NCI-H2227 (cell line): ENCODE measurements around the gene AGBL4.

Experiments
- DNase-seq: peaks from one replicate; lab custom pipeline; 2025; ENCODE audit not compliant: unreplicated experiment; lab: John Stamatoyannopoulos, UW

The AGBL4 gene

GRCh38 chr1:48740621-48741020 is 1283.1 kb downstream of the AGBL4 start:
- DNase-seq: no peak

GRCh38 chr1:48739091-48739490 is 1284.7 kb downstream of the AGBL4 start:
- DNase-seq: no peak

DNA sequence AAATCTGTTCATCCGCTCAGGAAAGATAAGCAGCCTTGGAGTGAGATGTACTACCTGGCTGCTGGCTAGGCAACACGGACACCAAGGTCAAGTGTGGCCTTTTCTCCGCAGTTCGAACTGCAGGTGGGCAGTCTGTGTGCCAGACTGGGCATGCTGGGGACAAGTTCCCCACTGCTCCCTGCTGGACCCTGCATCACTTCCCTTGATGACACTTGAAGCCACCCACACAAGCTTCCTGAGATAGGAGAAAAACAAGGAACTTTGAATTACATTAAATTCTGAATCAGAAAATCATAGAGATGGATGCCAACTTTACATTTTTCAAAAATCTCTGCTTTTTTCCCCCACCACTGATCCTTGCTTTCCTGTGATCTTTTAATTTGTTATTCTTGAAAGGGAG is 1285.4 kb downstream of the AGBL4 start:
- DNase-seq: no peak

GRCh38 chr1:48735796-48736195 is 1288.0 kb downstream of the AGBL4 start:
- no peak for DNase-seq

GRCh38 chr1:48730164-48730910 is 1293.4 kb downstream of the AGBL4 start:
- DNase-seq: no peak

DNA sequence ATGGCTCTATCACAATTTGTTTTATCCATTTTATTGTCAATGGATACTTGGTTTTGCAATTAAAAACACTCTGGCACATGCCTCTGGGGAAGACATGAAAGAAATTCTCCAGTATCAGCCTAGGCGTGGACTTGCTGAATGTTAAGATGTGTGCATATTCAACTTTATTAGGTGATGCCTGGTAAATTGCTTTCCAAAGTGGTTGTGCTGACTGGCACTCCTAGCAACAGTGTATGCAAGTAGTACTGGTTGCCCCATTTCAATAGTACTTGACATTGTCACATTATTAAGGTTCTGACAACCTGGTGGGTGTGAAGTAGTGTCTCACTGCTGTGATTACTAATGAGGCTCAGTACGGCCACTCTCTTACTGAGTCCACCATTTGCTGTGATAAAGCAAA is 1295.2 kb downstream of the AGBL4 start:
- no peak for DNase-seq

GRCh38 chr1:48726557-48727215 is 1297.1 kb downstream of the AGBL4 start:
- DNase-seq: no peak

DNA sequence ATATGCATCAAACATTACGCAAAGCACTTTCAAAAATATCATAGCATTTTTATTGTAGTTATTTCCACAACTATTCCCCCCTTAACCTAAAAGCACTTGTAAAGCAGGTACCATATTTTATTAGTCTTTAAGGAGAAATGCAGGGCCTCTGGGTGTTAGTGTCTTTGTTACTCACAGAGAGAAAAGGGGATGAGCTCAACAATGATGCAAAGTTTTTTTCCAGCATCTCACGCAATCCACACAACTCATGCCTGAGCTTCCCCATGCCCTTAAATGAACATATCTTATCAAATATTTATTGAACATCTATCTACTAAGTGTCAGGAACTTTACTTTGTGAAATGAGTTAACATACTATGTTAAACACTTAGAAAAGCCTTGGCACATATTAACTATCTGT is 1297.6 kb downstream of the AGBL4 start:
- DNase-seq: no peak

- DNase-seq: no peak
Measured at GRCh38 chr1:48725341-48726046, 1298.3 kb downstream of the AGBL4 start.

DNA sequence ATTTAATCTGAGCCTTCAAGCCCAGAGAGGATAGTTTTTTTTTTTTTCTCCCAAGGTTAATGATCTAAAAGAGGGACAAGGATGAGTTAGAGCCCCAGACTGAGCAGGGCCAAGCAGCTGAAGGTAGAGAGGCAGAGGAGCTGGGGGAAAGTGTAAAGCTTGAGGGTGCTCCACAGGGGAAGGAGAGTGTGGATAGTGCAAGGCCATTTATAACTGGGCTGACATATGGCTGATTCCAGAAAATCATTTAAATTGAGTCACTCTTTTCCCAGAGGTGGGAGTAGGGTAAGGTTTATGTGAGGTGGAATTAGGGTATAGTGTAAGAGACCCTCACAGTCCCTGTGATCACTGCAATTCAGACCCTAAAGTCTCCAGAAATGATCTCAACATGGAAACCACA is 1302.8 kb downstream of the AGBL4 start:
- DNase-seq: no peak

DNA sequence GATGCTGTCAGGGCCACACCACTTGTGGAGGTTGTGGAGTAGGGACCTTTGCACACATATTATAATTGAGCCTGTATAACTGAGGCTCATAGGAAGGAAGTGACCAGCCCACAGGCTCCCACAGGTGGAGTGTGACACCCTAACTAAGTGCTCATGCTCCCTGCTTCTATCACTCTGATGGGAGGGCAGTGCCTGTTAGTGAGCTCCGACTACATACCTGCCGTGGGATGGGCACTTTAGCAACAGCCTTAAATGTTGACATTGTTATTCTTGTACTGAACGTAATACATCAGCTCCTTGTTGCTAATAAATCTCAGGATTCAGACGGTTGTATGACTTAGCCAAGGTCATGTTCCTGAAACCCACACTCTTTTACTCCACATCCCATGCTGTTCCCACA is 1305.0 kb downstream of the AGBL4 start:
- DNase-seq: no peak

DNA sequence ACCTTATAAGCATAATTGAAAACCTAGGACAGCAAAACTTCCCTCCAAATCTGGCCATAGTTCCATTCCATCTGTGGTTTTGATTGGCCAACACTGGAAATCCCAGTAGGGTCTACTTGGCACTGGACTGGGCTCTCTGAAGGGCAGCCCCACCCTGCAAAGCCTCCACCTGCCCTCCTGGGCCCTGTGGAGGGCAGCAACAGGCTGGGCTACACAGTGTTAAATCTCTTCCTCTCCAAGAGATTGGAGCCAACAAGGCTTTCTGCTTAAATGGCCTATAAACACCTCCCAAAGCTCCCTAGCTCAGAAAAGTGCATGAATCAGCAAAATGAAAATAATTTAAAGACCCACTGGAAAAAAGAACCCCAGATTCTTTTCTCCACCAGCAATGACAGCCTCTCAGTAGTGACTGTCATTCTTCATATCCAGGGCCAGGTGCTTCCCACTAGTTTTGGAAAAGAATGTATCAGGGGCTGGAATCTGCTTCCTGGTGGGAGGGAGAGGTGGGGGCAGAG is 1305.6 kb downstream of the AGBL4 start:
- DNase-seq: no peak

DNA sequence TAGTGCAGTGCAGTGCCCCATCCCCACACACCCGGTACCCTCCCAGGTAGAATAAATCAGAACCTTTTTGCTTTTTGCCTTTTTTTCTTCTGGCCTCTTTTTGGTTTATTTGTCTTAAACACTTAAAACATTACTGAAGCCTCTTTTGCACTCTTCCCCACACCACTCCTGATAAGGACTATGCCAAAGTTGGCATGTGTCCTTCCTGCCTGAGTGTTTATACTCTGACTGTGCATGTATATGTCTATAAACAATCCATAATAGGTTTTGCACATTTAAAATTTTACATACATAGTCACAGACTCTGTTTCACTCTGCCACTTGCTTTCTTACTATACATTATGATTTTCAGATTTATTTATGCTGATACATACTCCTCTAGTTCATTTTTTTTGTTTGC is 1306.7 kb downstream of the AGBL4 start:
- DNase-seq: no peak

GRCh38 chr1:48715921-48716320 is 1307.8 kb downstream of the AGBL4 start:
- no peak for DNase-seq

DNA sequence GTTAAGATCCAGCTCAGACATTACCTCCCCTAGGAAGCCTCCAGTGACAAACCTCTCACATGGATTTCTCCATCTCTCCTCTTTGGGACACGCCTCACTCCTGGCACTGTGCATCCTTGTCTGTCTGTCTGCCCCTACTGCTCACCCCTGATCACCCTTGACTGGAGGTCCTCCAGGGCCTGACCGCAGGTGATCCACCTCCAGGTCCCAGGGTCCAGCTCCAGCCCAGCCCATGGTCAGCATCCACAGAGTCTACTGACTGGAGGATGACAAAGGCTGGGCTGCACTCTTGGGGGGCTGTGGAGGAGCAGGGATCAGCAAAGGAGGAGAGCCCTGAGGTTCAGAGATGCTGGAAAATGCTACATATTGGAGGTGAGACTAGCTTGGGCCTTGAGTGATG is 1312.8 kb downstream of the AGBL4 start:
- DNase-seq: no peak

DNA sequence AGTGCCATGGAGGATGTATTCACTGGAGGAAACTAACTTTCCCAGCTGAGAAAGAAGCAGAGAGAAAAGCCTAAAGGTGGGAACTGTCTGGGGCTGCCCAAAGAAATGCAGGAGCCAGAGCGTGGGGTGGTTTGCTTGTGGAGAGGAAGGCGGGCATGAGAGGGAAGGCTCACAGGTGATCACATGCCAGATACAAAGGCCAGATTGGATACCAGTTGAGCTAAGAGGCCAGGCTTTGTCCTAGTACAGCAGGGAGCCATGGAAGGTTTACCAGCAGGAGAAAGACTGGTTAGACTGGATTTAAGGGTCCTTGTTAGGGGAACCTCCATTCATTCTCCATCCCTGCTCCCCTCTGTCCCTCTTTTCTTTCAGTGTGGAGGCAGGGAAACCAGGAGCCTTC is 1313.4 kb downstream of the AGBL4 start:
- no peak for DNase-seq

DNA sequence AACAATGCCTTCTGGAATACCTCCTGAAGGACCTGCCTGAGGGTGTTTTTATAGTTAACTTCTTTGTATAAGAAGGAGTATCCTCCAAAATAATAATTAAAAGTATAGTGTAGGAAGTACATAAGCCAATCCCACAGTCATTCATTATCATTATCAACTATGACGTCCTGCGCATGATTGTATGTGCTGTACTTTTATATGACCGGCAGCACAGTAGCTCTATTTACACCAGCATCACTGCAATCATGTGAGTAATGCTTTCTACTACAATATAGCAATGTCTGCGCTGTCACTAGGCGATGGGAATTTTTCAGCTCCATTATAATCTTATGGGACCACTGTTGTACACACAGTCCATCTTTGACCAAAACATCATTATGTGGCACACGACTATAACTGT is 1319.0 kb downstream of the AGBL4 start:
- DNase-seq: no peak

DNA sequence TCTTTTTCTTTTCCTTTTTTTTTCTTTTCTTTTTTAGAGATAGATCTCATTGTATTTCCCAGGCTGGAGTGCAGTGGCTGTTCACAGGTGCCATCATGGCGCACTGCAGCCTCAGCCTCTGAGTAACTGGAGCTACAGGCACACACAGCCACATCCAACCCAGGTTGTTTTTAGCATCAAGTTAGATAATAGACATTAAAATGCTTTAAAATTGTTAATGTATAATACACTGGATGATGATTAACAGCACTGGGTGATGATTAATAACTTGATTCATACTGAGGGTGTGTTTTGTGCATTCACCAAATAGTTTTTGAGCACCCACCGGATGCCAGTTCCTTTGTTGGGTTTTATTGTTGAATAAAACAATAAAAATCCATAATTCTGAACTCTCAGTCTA is 1322.3 kb downstream of the AGBL4 start:
- DNase-seq: no peak

- DNase-seq: peak; percentile 80
Measured at GRCh38 chr1:48697066-48697707, 1326.6 kb downstream of the AGBL4 start.

- no peak for DNase-seq
Measured at GRCh38 chr1:48695161-48695560, 1328.6 kb downstream of the AGBL4 start.

DNA sequence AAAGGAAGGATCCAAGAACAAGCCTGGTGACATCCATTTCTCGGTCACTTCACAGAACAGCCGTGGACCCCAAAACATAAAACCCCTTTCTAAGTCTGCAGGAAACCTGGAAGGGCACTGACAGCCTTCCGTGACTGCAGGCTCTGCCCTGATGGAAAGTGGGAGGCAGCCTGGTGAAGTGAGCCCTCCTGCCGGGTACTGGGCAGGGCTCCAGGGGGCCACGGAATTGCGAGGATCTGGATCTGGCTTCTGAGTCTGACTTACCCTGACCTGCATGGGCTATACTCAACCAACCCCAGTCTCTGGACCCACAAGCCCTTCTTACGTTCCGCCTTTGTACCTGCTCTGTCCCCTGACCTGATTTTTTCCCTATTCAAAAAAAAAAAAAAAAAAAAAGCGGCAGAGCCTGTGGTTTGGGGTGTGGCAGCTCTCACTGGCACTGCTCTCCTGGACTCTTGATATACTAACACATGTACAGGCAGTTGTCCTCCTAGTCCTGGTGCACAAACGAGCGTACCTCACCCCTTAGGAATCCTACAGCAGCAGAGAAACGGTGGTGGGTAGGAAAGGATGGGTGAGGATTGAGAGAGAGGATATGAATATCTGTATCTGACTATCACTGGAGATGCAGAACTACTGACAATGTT is 1330.0 kb downstream of the AGBL4 start:
- no peak for DNase-seq
